ENCODE results near the gene CTCFL.

Gene CTCFL

DNA sequence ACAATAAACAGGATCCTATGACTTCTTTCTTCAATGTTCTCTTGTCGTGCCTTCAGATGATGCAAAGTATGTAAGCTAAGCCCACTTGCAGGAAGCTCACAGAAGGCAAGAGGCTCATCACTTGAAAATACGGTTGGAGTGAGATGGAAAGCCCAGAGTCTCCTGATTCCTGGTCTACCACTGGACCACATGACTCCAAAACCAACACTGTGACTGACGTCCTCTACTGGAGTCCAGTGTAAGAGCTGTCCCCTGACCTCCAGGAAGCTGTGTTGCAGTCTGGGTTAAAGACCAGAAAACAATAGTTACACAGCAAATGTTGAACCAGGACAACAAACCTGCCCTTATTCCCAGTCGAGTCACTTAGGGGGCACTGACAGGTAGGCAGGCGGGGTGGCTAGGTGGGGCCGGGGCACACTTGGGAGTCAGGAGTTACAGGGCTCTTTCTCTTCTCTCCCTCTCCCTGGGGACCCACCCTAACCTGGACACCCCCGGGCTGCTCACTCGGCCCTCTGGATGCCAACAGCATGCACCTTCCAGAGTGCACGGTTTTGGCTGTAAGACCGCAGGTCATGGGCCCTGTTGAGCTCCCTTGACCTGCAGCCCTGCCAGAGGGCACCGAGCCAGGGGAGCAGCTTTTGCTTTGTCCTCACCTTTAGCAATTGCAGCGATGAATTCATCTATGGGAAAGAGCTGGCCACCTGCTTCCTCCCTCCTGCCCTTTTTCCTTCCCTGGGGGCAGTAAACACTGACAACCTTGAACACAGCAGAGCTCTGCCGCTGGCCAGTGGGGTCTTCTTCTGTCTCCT, 43.4 kb upstream of the CTCFL start:
- Histone ChIP-seq H3K14ac (ENCODE audit: low read length) (no peak overlapping the region), H4K91ac (ENCODE audit: low read depth, low read length, poor library complexity) (no peak overlapping the region), H2AK5ac (ENCODE audit: low read depth, low read length) (no peak overlapping the region), H3K4me2 (ENCODE audit: insufficient read depth, low read length, poor library complexity, severe bottlenecking) (no peak overlapping the region), H3K4me3 (ENCODE audit: low read length in 2 of 2) (no peak overlapping the region), H2BK120ac (ENCODE audit: low read depth, low read length) (no peak overlapping the region), H3K23ac (ENCODE audit: low read depth, low read length, poor library complexity) (no peak overlapping the region), H3K79me1 (ENCODE audit: low read depth, low read length) (peaks cover 1% of the 10 kb centered on the region), H4K8ac (ENCODE audit: low read depth, low read length) (no peak overlapping the region), H3K9ac (ENCODE audit: low read depth, low read length, poor library complexity) (no peak overlapping the region), H3K18ac (ENCODE audit: low read length) (no peak overlapping the region), H2BK5ac (ENCODE audit: low read length) (no peak overlapping the region), H2AFZ (ENCODE audit: low read length) (no peak overlapping the region), H3K27me3 (ENCODE audit: control insufficient read depth in 3 of 3, insufficient read depth in 3 of 3, low read depth in 1 of 3, low read length in 3 of 3) (peaks cover 0 to 23% (median 0%) of the 10 kb centered on the region in 3 experiments), H3K9me3 (replicated peaks in 1 of 2; ENCODE audit: control insufficient read depth in 2 of 2, insufficient read depth in 1 of 2, low read depth in 1 of 2, low read length in 2 of 2) (no peaks in the 10 kb centered on the region), H2BK12ac (ENCODE audit: low read length) (no peak overlapping the region), H3K36me3 (replicated peaks in 1 of 2; ENCODE audit: control insufficient read depth in 2 of 2, insufficient read depth in 2 of 2, low read length in 2 of 2) (no peaks in the 10 kb centered on the region), H3K4ac (ENCODE audit: low read length) (no peak overlapping the region), H3K27ac (replicated peaks; ENCODE audit: low read length) (no peak overlapping the region), H3K4me1 (ENCODE audit: control insufficient read depth in 2 of 2, insufficient read depth in 1 of 2, low read depth in 1 of 2, low read length in 2 of 2) (peaks cover 0 to 3% of the 10 kb centered on the region in 2 donors), H2BK15ac (ENCODE audit: low read length) (no peak overlapping the region)
- no peak for DNase-seq (ENCODE audit: low spot score)
- no CpG with 5 or more reads among the region's 13 CpGs for WGBS, 2 donors (ENCODE audit: extremely low coverage in 2 of 2, insufficient read length in 2 of 2, insufficient replicate concordance in 1 of 2)

DNA sequence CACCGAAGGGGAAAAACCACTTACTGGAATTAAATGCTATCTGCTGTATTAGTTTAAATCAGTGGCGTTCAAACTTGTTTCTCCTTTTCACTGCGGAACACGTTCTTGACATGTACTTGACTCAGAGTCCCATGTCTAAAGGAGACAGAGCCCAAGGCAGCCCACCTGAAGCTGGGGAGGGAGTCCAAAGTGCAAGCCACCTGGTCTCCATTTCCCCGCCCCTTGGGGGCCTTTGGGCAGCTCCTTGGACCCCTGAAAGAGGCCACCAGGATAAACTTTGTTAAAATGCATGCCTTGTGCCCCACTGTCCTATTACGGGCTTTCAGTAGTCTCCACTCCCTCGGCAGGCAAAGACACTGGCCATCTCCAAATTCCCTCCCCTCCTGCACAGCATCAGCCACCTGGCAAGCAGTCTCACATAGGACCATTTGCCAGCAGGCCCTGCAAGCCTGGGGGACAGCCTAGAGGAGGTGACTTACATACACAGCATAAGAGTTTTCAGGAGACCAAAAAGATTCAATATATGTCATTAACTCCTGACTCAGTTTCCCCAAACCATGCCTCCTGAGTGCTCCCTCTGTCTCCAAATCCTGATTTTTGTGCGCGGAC, 42.6 kb upstream of the CTCFL start:
- no peak overlapping the region for H2BK120ac ChIP-seq (ENCODE audit: low read depth, low read length)
- peaks cover 0 to 3% of the 10 kb centered on the region in 2 donors for H3K4me1 ChIP-seq (ENCODE audit: control insufficient read depth in 2 of 2, insufficient read depth in 1 of 2, low read depth in 1 of 2, low read length in 2 of 2)
- no peaks in the 10 kb centered on the region for H3K36me3 ChIP-seq (replicated peaks in 1 of 2; ENCODE audit: control insufficient read depth in 2 of 2, insufficient read depth in 2 of 2, low read length in 2 of 2)
- H2AFZ ChIP-seq (ENCODE audit: low read length): no peak overlapping the region
- H3K9ac ChIP-seq (ENCODE audit: low read depth, low read length, poor library complexity): no peak overlapping the region
- H3K23ac ChIP-seq (ENCODE audit: low read depth, low read length, poor library complexity): no peak overlapping the region
- no peak overlapping the region for H3K4me2 ChIP-seq (ENCODE audit: insufficient read depth, low read length, poor library complexity, severe bottlenecking)
- WGBS, 2 donors (ENCODE audit: extremely low coverage in 2 of 2, insufficient read length in 2 of 2, insufficient replicate concordance in 1 of 2): no CpG with 5 or more reads among the region's 9 CpGs
- H2BK5ac ChIP-seq (ENCODE audit: low read length): no peak overlapping the region
- no peak overlapping the region for H2AK5ac ChIP-seq (ENCODE audit: low read depth, low read length)
- no peak overlapping the region for H3K4ac ChIP-seq (ENCODE audit: low read length)
- peaks cover 0 to 28% (median 0%) of the 10 kb centered on the region in 3 experiments for H3K27me3 ChIP-seq (ENCODE audit: control insufficient read depth in 3 of 3, insufficient read depth in 3 of 3, low read depth in 1 of 3, low read length in 3 of 3)
- H2BK15ac ChIP-seq (ENCODE audit: low read length): no peak overlapping the region
- no peak overlapping the region for H3K14ac ChIP-seq (ENCODE audit: low read length)
- no peak overlapping the region for H4K8ac ChIP-seq (ENCODE audit: low read depth, low read length)
- no peak overlapping the region for H2BK12ac ChIP-seq (ENCODE audit: low read length)
- no peaks in the 10 kb centered on the region for H3K9me3 ChIP-seq (replicated peaks in 1 of 2; ENCODE audit: control insufficient read depth in 2 of 2, insufficient read depth in 1 of 2, low read depth in 1 of 2, low read length in 2 of 2)
- no peak overlapping the region for H3K4me3 ChIP-seq (ENCODE audit: low read length in 2 of 2)
- no peak overlapping the region for H3K18ac ChIP-seq (ENCODE audit: low read length)
- no peak overlapping the region for H4K91ac ChIP-seq (ENCODE audit: low read depth, low read length, poor library complexity)
- no peak for DNase-seq (ENCODE audit: low spot score)
- peaks cover 1% of the 10 kb centered on the region for H3K79me1 ChIP-seq (ENCODE audit: low read depth, low read length)
- no peak overlapping the region for H3K27ac ChIP-seq (replicated peaks; ENCODE audit: low read length)

DNA sequence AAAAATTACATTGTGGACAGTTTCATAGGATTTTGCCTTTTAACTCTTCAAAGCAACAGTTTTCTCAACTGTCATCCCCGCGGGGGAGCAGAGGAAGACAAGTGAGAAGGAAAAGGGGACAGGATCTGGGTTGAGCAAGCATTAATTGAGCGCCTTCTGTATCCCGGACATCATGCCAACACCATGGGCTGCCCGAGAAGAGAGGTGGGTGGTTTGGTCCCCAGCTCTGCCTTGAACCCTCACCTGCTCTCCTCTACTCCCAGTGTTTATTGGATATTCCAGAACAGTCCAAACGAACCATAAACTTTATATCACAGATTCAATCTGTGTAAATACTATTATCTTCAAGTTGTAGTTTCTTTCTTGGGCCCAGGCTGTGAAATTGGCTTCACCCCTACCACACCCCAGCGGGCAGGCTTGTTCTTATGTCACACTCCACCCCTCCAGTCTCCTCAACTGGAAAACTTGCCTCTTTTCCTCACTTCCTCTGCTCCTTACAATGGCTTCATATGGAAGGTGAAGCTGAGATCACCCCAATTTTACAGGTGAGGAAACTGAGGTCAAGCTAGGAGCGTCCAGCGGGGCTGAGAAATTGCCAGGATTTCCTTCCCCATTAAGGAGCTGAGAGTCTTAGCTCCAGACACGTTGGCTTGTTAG, 42.0 kb upstream of the CTCFL start:
- H3K36me3 ChIP-seq (replicated peaks in 1 of 2; ENCODE audit: control insufficient read depth in 2 of 2, insufficient read depth in 2 of 2, low read length in 2 of 2): no peaks in the 10 kb centered on the region
- no peak overlapping the region for H3K27ac ChIP-seq (replicated peaks; ENCODE audit: low read length)
- H3K14ac ChIP-seq (ENCODE audit: low read length): no peak overlapping the region
- peaks cover 0 to 35% (median 0%) of the 10 kb centered on the region in 3 experiments for H3K27me3 ChIP-seq (ENCODE audit: control insufficient read depth in 3 of 3, insufficient read depth in 3 of 3, low read depth in 1 of 3, low read length in 3 of 3)
- H3K4me1 ChIP-seq (ENCODE audit: control insufficient read depth in 2 of 2, insufficient read depth in 1 of 2, low read depth in 1 of 2, low read length in 2 of 2): peaks cover 0 to 3% of the 10 kb centered on the region in 2 donors
- no peak overlapping the region for H2BK12ac ChIP-seq (ENCODE audit: low read length)
- H4K91ac ChIP-seq (ENCODE audit: low read depth, low read length, poor library complexity): no peak overlapping the region
- no peak overlapping the region for H2AK5ac ChIP-seq (ENCODE audit: low read depth, low read length)
- H3K4me2 ChIP-seq (ENCODE audit: insufficient read depth, low read length, poor library complexity, severe bottlenecking): no peak overlapping the region
- no peak overlapping the region for H2BK15ac ChIP-seq (ENCODE audit: low read length)
- H3K79me1 ChIP-seq (ENCODE audit: low read depth, low read length): peaks cover 1% of the 10 kb centered on the region
- H3K4me3 ChIP-seq (ENCODE audit: low read length in 2 of 2): no peak overlapping the region
- H2BK5ac ChIP-seq (ENCODE audit: low read length): no peak overlapping the region
- H3K9ac ChIP-seq (ENCODE audit: low read depth, low read length, poor library complexity): no peak overlapping the region
- no CpG with 5 or more reads among the region's 10 CpGs for WGBS, 2 donors (ENCODE audit: extremely low coverage in 2 of 2, insufficient read length in 2 of 2, insufficient replicate concordance in 1 of 2)
- no peak overlapping the region for H2AFZ ChIP-seq (ENCODE audit: low read length)
- H3K4ac ChIP-seq (ENCODE audit: low read length): no peak overlapping the region
- H2BK120ac ChIP-seq (ENCODE audit: low read depth, low read length): no peak overlapping the region
- H3K9me3 ChIP-seq (replicated peaks in 1 of 2; ENCODE audit: control insufficient read depth in 2 of 2, insufficient read depth in 1 of 2, low read depth in 1 of 2, low read length in 2 of 2): no peaks in the 10 kb centered on the region
- no peak overlapping the region for H4K8ac ChIP-seq (ENCODE audit: low read depth, low read length)
- no peak for DNase-seq (ENCODE audit: low spot score)
- H3K18ac ChIP-seq (ENCODE audit: low read length): no peak overlapping the region
- no peak overlapping the region for H3K23ac ChIP-seq (ENCODE audit: low read depth, low read length, poor library complexity)

DNA sequence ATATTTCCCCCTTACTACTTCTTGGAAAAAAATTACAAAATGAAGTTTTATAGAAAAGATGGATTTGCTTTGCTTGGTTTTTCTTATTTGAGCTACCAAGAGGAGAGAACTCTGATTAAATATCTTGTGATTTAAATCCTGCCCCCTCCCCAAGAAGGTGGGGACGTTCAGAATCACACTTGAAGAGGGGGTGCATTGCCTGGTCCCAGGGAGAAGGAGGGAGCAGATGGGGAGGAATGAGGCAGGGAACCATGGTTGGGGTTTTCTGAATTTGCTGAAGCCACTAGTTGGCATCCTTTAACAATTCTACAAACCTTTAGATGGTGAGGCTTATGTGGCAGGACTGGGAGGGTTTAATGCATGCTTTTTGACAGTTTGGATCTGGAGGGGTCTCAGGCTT, 41.5 kb upstream of the CTCFL start:
- H3K9me3 ChIP-seq (replicated peaks in 1 of 2; ENCODE audit: control insufficient read depth in 2 of 2, insufficient read depth in 1 of 2, low read depth in 1 of 2, low read length in 2 of 2): no peaks in the 10 kb centered on the region

More for the DNA sequence above, 41.5 kb upstream of the CTCFL start:
- H2BK15ac ChIP-seq (ENCODE audit: low read length): no peak overlapping the region
- H4K8ac ChIP-seq (ENCODE audit: low read depth, low read length): no peak overlapping the region
- no peak overlapping the region for H3K4me2 ChIP-seq (ENCODE audit: insufficient read depth, low read length, poor library complexity, severe bottlenecking)
- H2BK12ac ChIP-seq (ENCODE audit: low read length): no peak overlapping the region
- no peak overlapping the region for H3K9ac ChIP-seq (ENCODE audit: low read depth, low read length, poor library complexity)
- H2AK5ac ChIP-seq (ENCODE audit: low read depth, low read length): no peak overlapping the region
- peaks cover 1% of the 10 kb centered on the region for H3K79me1 ChIP-seq (ENCODE audit: low read depth, low read length)
- DNase-seq (ENCODE audit: low spot score): no peak
- no peaks in the 10 kb centered on the region for H3K36me3 ChIP-seq (replicated peaks in 1 of 2; ENCODE audit: control insufficient read depth in 2 of 2, insufficient read depth in 2 of 2, low read length in 2 of 2)
- H2AFZ ChIP-seq (ENCODE audit: low read length): no peak overlapping the region
- H3K23ac ChIP-seq (ENCODE audit: low read depth, low read length, poor library complexity): no peak overlapping the region
- H4K91ac ChIP-seq (ENCODE audit: low read depth, low read length, poor library complexity): no peak overlapping the region
- H2BK5ac ChIP-seq (ENCODE audit: low read length): no peak overlapping the region
- peaks cover 0 to 3% of the 10 kb centered on the region in 2 donors for H3K4me1 ChIP-seq (ENCODE audit: control insufficient read depth in 2 of 2, insufficient read depth in 1 of 2, low read depth in 1 of 2, low read length in 2 of 2)
- no peak overlapping the region for H2BK120ac ChIP-seq (ENCODE audit: low read depth, low read length)
- no peak overlapping the region for H3K14ac ChIP-seq (ENCODE audit: low read length)
- no peak overlapping the region for H3K18ac ChIP-seq (ENCODE audit: low read length)
- no peak overlapping the region for H3K4ac ChIP-seq (ENCODE audit: low read length)
- WGBS, 2 donors (ENCODE audit: extremely low coverage in 2 of 2, insufficient read length in 2 of 2, insufficient replicate concordance in 1 of 2): no CpG with 5 or more reads among the region's 1 CpG
- no peak overlapping the region for H3K4me3 ChIP-seq (ENCODE audit: low read length in 2 of 2)
- peaks cover 0 to 40% (median 0%) of the 10 kb centered on the region in 3 experiments for H3K27me3 ChIP-seq (ENCODE audit: control insufficient read depth in 3 of 3, insufficient read depth in 3 of 3, low read depth in 1 of 3, low read length in 3 of 3)
- H3K27ac ChIP-seq (replicated peaks; ENCODE audit: low read length): no peak overlapping the region
